Fibroblast of the aortic adventitia (primary cell): Measurements from ENCODE around the gene RYR3. TPM values are rescaled to one million over a fixed set of nuclear protein-coding genes. Genes with fewer than 3 reads are reported as not detected.

Experiments
- DNase-seq: peaks from one replicate; pipeline ENCODE4 v3.0.0-alpha.2; 2010; ENCODE audit warnings: low read depth
- H3K4me3 ChIP-seq: 2 replicates; pipeline ENCODE4 v1.5.1; 2011; ENCODE audit warnings: low read depth, mild to moderate bottlenecking, control low read depth, low read length, moderate library complexity
- CTCF ChIP-seq: IDR thresholded peaks from 2 replicates; pipeline ENCODE4 v1.5.1; 2011; ENCODE audit warnings: mild to moderate bottlenecking, low read length, control low read depth, inconsistent platforms; ENCODE audit not compliant: insufficient read depth
- total RNA-seq: library from RNA; depleted of rRNA; stranded (reverse); fragments of >200 nt; gene quantifications from 2 replicates; pipeline ENCODE4 v1.2.3, GENCODE V29; 2012; ENCODE audit warnings: low replicate concordance

The RYR3 gene
- total RNA-seq, 1 donor = not detected

GRCh38 chr15:33518421-33518820, 207.7 kb downstream of the RYR3 start:
- TF ChIP-seq CTCF = no peak

GRCh38 chr15:33524274-33524673, 213.5 kb downstream of the RYR3 start:
- H3K4me3 ChIP-seq = no peak overlapping the region
- TF ChIP-seq CTCF = no peak
- no peak for DNase-seq

More at GRCh38 chr15:33518421-33518820, 207.7 kb downstream of the RYR3 start:
- H3K4me3 ChIP-seq = no peak overlapping the region
- DNase-seq = no peak

- TF ChIP-seq CTCF = no peak
- no peak for DNase-seq
- no peak overlapping the region for H3K4me3 ChIP-seq
These were observed 215.8 kb downstream of the RYR3 start for GRCh38 chr15:33526532-33526931.

- no peak overlapping the region for H3K4me3 ChIP-seq
- TF ChIP-seq CTCF = no peak
- DNase-seq = no peak
These were observed 222.4 kb downstream of the RYR3 start for GRCh38 chr15:33533197-33533596.

- no peak overlapping the region for H3K4me3 ChIP-seq
- no peak for TF ChIP-seq CTCF
- DNase-seq = no peak
These were observed 223.9 kb downstream of the RYR3 start for GRCh38 chr15:33534642-33535041.

GRCh38 chr15:33535135-33535534, 224.4 kb downstream of the RYR3 start:
- H3K4me3 ChIP-seq = no peak overlapping the region
- no peak for TF ChIP-seq CTCF
- DNase-seq = no peak

- DNase-seq = no peak
These were observed 229.2 kb downstream of the RYR3 start for GRCh38 chr15:33539825-33540573.

More at GRCh38 chr15:33539825-33540573, 229.2 kb downstream of the RYR3 start:
- TF ChIP-seq CTCF = no peak
- no peak overlapping the region for H3K4me3 ChIP-seq
